ENCODE results near the gene NAA15. TPM values are rescaled to one million over a fixed set of nuclear protein-coding genes. Genes with fewer than 3 reads are reported as not detected.

The NAA15 gene
- total RNA-seq, 2 donors from 2014 or later = 56.0 to 71.9 TPM

- Mint-ChIP-seq H3K4me1 (ENCODE audit: low read depth) (peaks cover 20% of the 10 kb centered on the region), H3K27me3 (ENCODE audit: low read depth) (peaks cover 48% of the 10 kb centered on the region), H3K36me3 (ENCODE audit: insufficient read depth in 2 of 2) (peaks cover 0 to 2% of the 10 kb centered on the region in 2 donors), H3K27ac (no peak overlapping the region), H3K4me3 (peak overlapping the region; percentile 88 to 93), H3K9me3 (no peaks in the 10 kb centered on the region)
- ATAC-seq (replicated peaks in 1 of 2) (peak; percentile 51 to 58), DNase-seq (peak in 1 of 2 donors; percentile 9)
Measured at GRCh38 chr4:139278912-139279759, 22.2 kb upstream of the NAA15 start.

- Mint-ChIP-seq H3K27me3 (ENCODE audit: low read depth) (peaks cover 48% of the 10 kb centered on the region), H3K9me3 (peaks cover 0 to 4% of the 10 kb centered on the region in 2 donors), H3K27ac (no peak within 1 kb of the TSS), H3K36me3 (ENCODE audit: insufficient read depth in 2 of 2) (peaks cover 6 to 8% of the 10 kb centered on the region in 2 donors), H3K4me1 (ENCODE audit: low read depth) (peaks cover 20% of the 10 kb centered on the region), H3K4me3 (peak within 1 kb of the TSS; percentile 88 to 93)
- ATAC-seq (replicated peaks in 1 of 2) (peak; percentile 87), DNase-seq (peak; percentile 43 to 45)
Measured at GRCh38 chr4:139279760-139280620, 21.3 kb upstream of the NAA15 start, which contains the start of gene MGARP. MGARP (minus strand) TSS chr4:139280225; CDS start chr4:139280158, 67 bp downstream.

GRCh38 chr4:139282065-139282720 is 19.1 kb upstream of the NAA15 start:
- Mint-ChIP-seq H3K4me3 (no peak overlapping the region), H3K27me3 (ENCODE audit: low read depth) (peaks cover 41% of the 10 kb centered on the region), H3K4me1 (ENCODE audit: low read depth) (peaks cover 20% of the 10 kb centered on the region), H3K9me3 (peaks cover 3 to 4% of the 10 kb centered on the region in 2 donors), H3K27ac (no peak overlapping the region), H3K36me3 (ENCODE audit: insufficient read depth in 2 of 2) (peaks cover 8 to 13% of the 10 kb centered on the region in 2 donors)
- DNase-seq (no peak), ATAC-seq (replicated peaks in 1 of 2) (no peak)

- no peak overlapping the region for H3K27ac Mint-ChIP-seq
- peaks cover 20% of the 10 kb centered on the region for H3K4me1 Mint-ChIP-seq (ENCODE audit: low read depth)
- H3K9me3 Mint-ChIP-seq = peaks cover 3 to 4% of the 10 kb centered on the region in 2 donors
- peaks cover 8 to 13% of the 10 kb centered on the region in 2 donors for H3K36me3 Mint-ChIP-seq (ENCODE audit: insufficient read depth in 2 of 2)
- no peak overlapping the region for H3K4me3 Mint-ChIP-seq
- DNase-seq (no peak), ATAC-seq (replicated peaks in 1 of 2) (no peak)
- peaks cover 36% of the 10 kb centered on the region for H3K27me3 Mint-ChIP-seq (ENCODE audit: low read depth)
Measured at GRCh38 chr4:139282721-139283075, 18.6 kb upstream of the NAA15 start.

GRCh38 chr4:139286186-139286698 is 15.1 kb upstream of the NAA15 start:
- Mint-ChIP-seq H3K9me3 (peaks cover 3 to 4% of the 10 kb centered on the region in 2 donors), H3K27me3 (ENCODE audit: low read depth) (peaks cover under 1% of the 10 kb centered on the region), H3K27ac (no peak overlapping the region), H3K4me3 (no peak overlapping the region), H3K4me1 (ENCODE audit: low read depth) (no peaks in the 10 kb centered on the region), H3K36me3 (ENCODE audit: insufficient read depth in 2 of 2) (peaks cover 8 to 18% of the 10 kb centered on the region in 2 donors)
- ATAC-seq (replicated peaks in 1 of 2) (no peak), DNase-seq (no peak)

GRCh38 chr4:139295206-139295941 is 5.9 kb upstream of the NAA15 start:
- peaks cover 39% of the 10 kb centered on the region for H3K4me1 Mint-ChIP-seq (ENCODE audit: low read depth)
- H3K27ac Mint-ChIP-seq = peak overlapping the region; percentile 100
- no peaks in the 10 kb centered on the region for H3K9me3 Mint-ChIP-seq
- peak overlapping the region; percentile 96 to 100 for H3K4me3 Mint-ChIP-seq
- DNase-seq (peak; percentile 97 to 99), ATAC-seq (replicated peaks in 1 of 2) (peak; percentile 91 to 92)
- peaks cover 4 to 17% of the 10 kb centered on the region in 2 donors for H3K36me3 Mint-ChIP-seq (ENCODE audit: insufficient read depth in 2 of 2)
- H3K27me3 Mint-ChIP-seq (ENCODE audit: low read depth) = no peaks in the 10 kb centered on the region

- H3K4me1 Mint-ChIP-seq (ENCODE audit: low read depth) = peaks cover 44% of the 10 kb centered on the region
- H3K27me3 Mint-ChIP-seq (ENCODE audit: low read depth) = no peaks in the 10 kb centered on the region
- H3K27ac Mint-ChIP-seq = peak overlapping the region; percentile 100
- H3K4me3 Mint-ChIP-seq = peak overlapping the region; percentile 96 to 100
- ATAC-seq (replicated peaks in 1 of 2) (peak; percentile 27 to 31), DNase-seq (no peak)
- H3K9me3 Mint-ChIP-seq = no peaks in the 10 kb centered on the region
- H3K36me3 Mint-ChIP-seq (ENCODE audit: insufficient read depth in 2 of 2) = peaks cover 4 to 17% of the 10 kb centered on the region in 2 donors
Measured at GRCh38 chr4:139295942-139296299, 5.4 kb upstream of the NAA15 start.

- H3K4me1 Mint-ChIP-seq (ENCODE audit: low read depth) = peaks cover 45% of the 10 kb centered on the region
- H3K27me3 Mint-ChIP-seq (ENCODE audit: low read depth) = no peaks in the 10 kb centered on the region
- peak overlapping the region; percentile 63 for H3K27ac Mint-ChIP-seq
Measured at GRCh38 chr4:139297001-139297410, 4.3 kb upstream of the NAA15 start.

GRCh38 chr4:139299536-139299935 is 1.8 kb upstream of the NAA15 start:
- H3K27ac Mint-ChIP-seq = peak overlapping the region; percentile 99
- H3K27me3 Mint-ChIP-seq (ENCODE audit: low read depth) = no peaks in the 10 kb centered on the region
- DNase-seq (no peak), ATAC-seq (replicated peaks in 1 of 2) (no peak)
- H3K4me3 Mint-ChIP-seq = peak overlapping the region; percentile 88 to 94
- peaks cover 7 to 13% of the 10 kb centered on the region in 2 donors for H3K36me3 Mint-ChIP-seq (ENCODE audit: insufficient read depth in 2 of 2)
- peaks cover 70% of the 10 kb centered on the region for H3K4me1 Mint-ChIP-seq (ENCODE audit: low read depth)
- no peaks in the 10 kb centered on the region for H3K9me3 Mint-ChIP-seq

More at GRCh38 chr4:139297001-139297410, 4.3 kb upstream of the NAA15 start:
- ATAC-seq (replicated peaks in 1 of 2) = no peak
- DNase-seq = no peak
- H3K36me3 Mint-ChIP-seq (ENCODE audit: insufficient read depth in 2 of 2) = peaks cover 7 to 19% of the 10 kb centered on the region in 2 donors
- H3K9me3 Mint-ChIP-seq = no peaks in the 10 kb centered on the region
- H3K4me3 Mint-ChIP-seq = peak overlapping the region in 1 of 2 donors; percentile 100

GRCh38 chr4:139300431-139301112 is 733 bp upstream of the NAA15 start:
- DNase-seq (peak; percentile 39 to 41), ATAC-seq (replicated peaks in 1 of 2) (peak; percentile 37 to 52)
- Mint-ChIP-seq H3K27me3 (ENCODE audit: low read depth) (no peaks in the 10 kb centered on the region), H3K9me3 (no peaks in the 10 kb centered on the region), H3K27ac (peak overlapping the region; percentile 99), H3K4me1 (ENCODE audit: low read depth) (peaks cover 80% of the 10 kb centered on the region), H3K36me3 (ENCODE audit: insufficient read depth in 2 of 2) (peaks cover 8 to 16% of the 10 kb centered on the region in 2 donors), H3K4me3 (peak overlapping the region; percentile 88 to 94)

- peak within 1 kb of the TSS; percentile 99 for H3K27ac Mint-ChIP-seq
Measured at GRCh38 chr4:139301821-139302611, 711 bp downstream of the NAA15 start, which contains the start of gene NDUFC1. NDUFC1 (minus strand) TSS chr4:139302477; CDS start chr4:139295798, 6,679 bp downstream.

More at GRCh38 chr4:139301821-139302611, 711 bp downstream of the NAA15 start, which contains the start of gene NDUFC1:
- H3K4me3 Mint-ChIP-seq = peak within 1 kb of the TSS; percentile 88 to 94
- DNase-seq (peak; percentile 73 to 84), ATAC-seq (replicated peaks in 1 of 2) (peak; percentile 55 to 61)
- no peaks in the 10 kb centered on the region for H3K27me3 Mint-ChIP-seq (ENCODE audit: low read depth)
- peaks cover 80% of the 10 kb centered on the region for H3K4me1 Mint-ChIP-seq (ENCODE audit: low read depth)
- H3K9me3 Mint-ChIP-seq = no peaks in the 10 kb centered on the region
- peaks cover 8 to 23% of the 10 kb centered on the region in 2 donors for H3K36me3 Mint-ChIP-seq (ENCODE audit: insufficient read depth in 2 of 2)
